Right lobe of liver (tissue), 4 donors: ENCODE results near the gene ENOX1.

ENCODE experiments used
- CTCF ChIP-seq, 4 donors: fragments of 200-600 bp in 3 of 4; fragments of 450-650 bp in 1 of 4; IDR thresholded peaks; one replicate each; pipeline versions ENCODE4 v1.5.1 to v1.8.0; 2016 to 2022; ENCODE audit warnings: antibody characterized with exemption in 4 of 4, mild to moderate bottlenecking in 2 of 4
- POLR2A ChIP-seq: fragments of 450-650 bp; IDR thresholded peaks from one replicate; pipeline ENCODE4 v1.6.1; 2017; ENCODE audit warnings: antibody characterized with exemption, mild to moderate bottlenecking
- donor health status: DM: no; HTN: no; CAD: no.
- donor health status: DM: no; HTN: no; CAD: no.
- donor health status: DM: no; HTN: yes; CAD: no.

- no peak for TF ChIP-seq CTCF (IDR thresholded peaks at IDR 0.05)
- no peak for TF ChIP-seq POLR2A
Observed at GRCh38 chr13:43433691-43434141, 353.1 kb downstream of the ENOX1 start.
